ENCODE data around the gene CAMK4. TPM values are rescaled to one million over a fixed set of nuclear protein-coding genes. Genes with fewer than 3 reads are reported as not detected.
"Not testable (repeated sequence)": the region's sequence is repeated elsewhere in the genome, so short reads cannot be mapped to it uniquely, and the experiment has no call there.

The CAMK4 gene
- total RNA-seq, 1 experiment from 2014 or later = 23.3 TPM

DNA sequence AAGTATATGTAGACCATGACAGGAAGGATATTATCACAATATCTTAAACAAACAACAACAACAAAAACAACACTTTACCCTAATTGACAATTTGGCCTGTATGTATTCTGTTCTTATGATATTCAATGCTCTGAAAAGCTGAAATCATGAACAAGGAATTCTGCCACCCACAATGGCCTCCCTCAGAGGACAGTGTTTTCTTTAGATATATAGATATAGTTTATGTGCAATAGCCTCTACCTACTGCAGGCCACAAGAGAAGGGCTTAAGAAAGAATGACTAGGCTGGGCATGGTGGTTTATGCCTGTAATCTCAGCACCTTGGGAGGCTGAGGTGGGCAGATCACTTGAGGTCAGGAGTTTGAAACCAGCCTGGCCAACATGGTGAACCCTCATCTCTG, 183.4 kb downstream of the CAMK4 start:
- no peak for DNase-seq
- Mint-ChIP-seq H3K27me3 (ENCODE audit: unreplicated experiment) (no peaks in the 10 kb centered on the region), H3K9me3 (ENCODE audit: low read depth, unreplicated experiment) (peaks cover 6% of the 10 kb centered on the region), H3K4me1 (ENCODE audit: low read depth, unreplicated experiment) (peaks cover 13% of the 10 kb centered on the region), H3K36me3 (ENCODE audit: insufficient read depth, unreplicated experiment) (no peaks in the 10 kb centered on the region), H3K27ac (ENCODE audit: unreplicated experiment) (no peak overlapping the region), H3K4me3 (ENCODE audit: low read depth, unreplicated experiment) (no peak overlapping the region)
- TF ChIP-seq, protein P1, sequence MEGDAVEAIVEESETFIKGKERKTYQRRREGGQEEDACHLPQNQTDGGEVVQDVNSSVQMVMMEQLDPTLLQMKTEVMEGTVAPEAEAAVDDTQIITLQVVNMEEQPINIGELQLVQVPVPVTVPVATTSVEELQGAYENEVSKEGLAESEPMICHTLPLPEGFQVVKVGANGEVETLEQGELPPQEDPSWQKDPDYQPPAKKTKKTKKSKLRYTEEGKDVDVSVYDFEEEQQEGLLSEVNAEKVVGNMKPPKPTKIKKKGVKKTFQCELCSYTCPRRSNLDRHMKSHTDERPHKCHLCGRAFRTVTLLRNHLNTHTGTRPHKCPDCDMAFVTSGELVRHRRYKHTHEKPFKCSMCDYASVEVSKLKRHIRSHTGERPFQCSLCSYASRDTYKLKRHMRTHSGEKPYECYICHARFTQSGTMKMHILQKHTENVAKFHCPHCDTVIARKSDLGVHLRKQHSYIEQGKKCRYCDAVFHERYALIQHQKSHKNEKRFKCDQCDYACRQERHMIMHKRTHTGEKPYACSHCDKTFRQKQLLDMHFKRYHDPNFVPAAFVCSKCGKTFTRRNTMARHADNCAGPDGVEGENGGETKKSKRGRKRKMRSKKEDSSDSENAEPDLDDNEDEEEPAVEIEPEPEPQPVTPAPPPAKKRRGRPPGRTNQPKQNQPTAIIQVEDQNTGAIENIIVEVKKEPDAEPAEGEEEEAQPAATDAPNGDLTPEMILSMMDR (IDR thresholded peaks at IDR 0.05; ENCODE audit: unreplicated experiment) = no peak
- CTCF ChIA-PET = no interaction called here
- BruUV-seq (replicated peaks) = no TSS peak
- intact Hi-C loops (cut with micrococcal nuclease; ENCODE audit: unreplicated experiment) = no loop called here

GRCh38 chr5:111408817-111409216, 184.6 kb downstream of the CAMK4 start:
- BruUV-seq (replicated peaks) = no TSS peak
- Mint-ChIP-seq H3K36me3 (ENCODE audit: insufficient read depth, unreplicated experiment) (no peaks in the 10 kb centered on the region), H3K4me1 (ENCODE audit: low read depth, unreplicated experiment) (peaks cover 9% of the 10 kb centered on the region), H3K9me3 (ENCODE audit: low read depth, unreplicated experiment) (peaks cover 6% of the 10 kb centered on the region), H3K27ac (ENCODE audit: unreplicated experiment) (no peak overlapping the region), H3K27me3 (ENCODE audit: unreplicated experiment) (no peaks in the 10 kb centered on the region), H3K4me3 (ENCODE audit: low read depth, unreplicated experiment) (no peak overlapping the region)
- intact Hi-C loops (cut with micrococcal nuclease; ENCODE audit: unreplicated experiment) = no loop called here
- TF ChIP-seq, protein P1 (IDR thresholded peaks at IDR 0.05; ENCODE audit: unreplicated experiment) = no peak
- CTCF ChIA-PET = no interaction called here
- DNase-seq = no peak

GRCh38 chr5:111409266-111409665, 185.1 kb downstream of the CAMK4 start:
- H3K4me1 Mint-ChIP-seq (ENCODE audit: low read depth, unreplicated experiment); BruUV-seq (replicated peaks); intact Hi-C loops (cut with micrococcal nuclease; ENCODE audit: unreplicated experiment); DNase-seq; H3K4me3 Mint-ChIP-seq (ENCODE audit: low read depth, unreplicated experiment); H3K27me3 Mint-ChIP-seq (ENCODE audit: unreplicated experiment); H3K36me3 Mint-ChIP-seq (ENCODE audit: insufficient read depth, unreplicated experiment); H3K27ac Mint-ChIP-seq (ENCODE audit: unreplicated experiment); CTCF ChIA-PET; H3K9me3 Mint-ChIP-seq (ENCODE audit: low read depth, unreplicated experiment): not testable (repeated sequence)

GRCh38 chr5:111410067-111410466, 185.9 kb downstream of the CAMK4 start:
- CTCF ChIA-PET; DNase-seq; H3K36me3 Mint-ChIP-seq (ENCODE audit: insufficient read depth, unreplicated experiment); H3K9me3 Mint-ChIP-seq (ENCODE audit: low read depth, unreplicated experiment); H3K4me3 Mint-ChIP-seq (ENCODE audit: low read depth, unreplicated experiment); H3K4me1 Mint-ChIP-seq (ENCODE audit: low read depth, unreplicated experiment); H3K27ac Mint-ChIP-seq (ENCODE audit: unreplicated experiment); H3K27me3 Mint-ChIP-seq (ENCODE audit: unreplicated experiment); BruUV-seq (replicated peaks); intact Hi-C loops (cut with micrococcal nuclease; ENCODE audit: unreplicated experiment): not testable (repeated sequence)

DNA sequence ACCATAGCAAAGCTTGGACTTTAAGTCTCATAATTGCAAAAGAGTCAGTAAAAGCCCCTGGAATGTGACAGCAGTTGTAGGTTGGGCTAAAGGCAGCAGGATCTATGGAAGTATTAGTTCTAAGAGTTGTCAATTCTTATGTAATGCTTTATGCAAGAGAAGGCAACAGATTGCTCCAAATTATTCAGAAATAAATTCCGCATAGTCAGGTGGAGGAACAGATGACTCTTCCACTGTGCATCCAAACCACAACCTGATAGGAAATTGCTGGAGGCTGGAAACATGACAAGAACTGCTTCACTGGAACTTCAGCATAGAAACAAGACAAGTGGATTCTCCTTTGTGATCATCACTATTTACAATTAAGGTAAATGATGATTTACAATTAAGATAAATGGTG, 187.1 kb downstream of the CAMK4 start:
- CTCF ChIA-PET = no interaction called here
- DNase-seq = no peak
- Mint-ChIP-seq H3K9me3 (ENCODE audit: low read depth, unreplicated experiment) (peaks cover 2% of the 10 kb centered on the region), H3K27ac (ENCODE audit: unreplicated experiment) (no peak overlapping the region), H3K36me3 (ENCODE audit: insufficient read depth, unreplicated experiment) (no peaks in the 10 kb centered on the region), H3K27me3 (ENCODE audit: unreplicated experiment) (no peaks in the 10 kb centered on the region), H3K4me1 (ENCODE audit: low read depth, unreplicated experiment) (no peaks in the 10 kb centered on the region), H3K4me3 (ENCODE audit: low read depth, unreplicated experiment) (no peak overlapping the region)
- BruUV-seq (replicated peaks) = no TSS peak
- TF ChIP-seq, protein P1 (IDR thresholded peaks at IDR 0.05; ENCODE audit: unreplicated experiment) = no peak
- intact Hi-C loops (cut with micrococcal nuclease; ENCODE audit: unreplicated experiment) = no loop called here
